ENCODE measurements around the gene METTL21C.

The METTL21C gene

GRCh38 chr13:102642029-102642428 lies 52.8 kb downstream of the METTL21C start:
- no peak for TF ChIP-seq CTCF (conservative IDR thresholded peaks at IDR 0.05; ENCODE audit: low read length)
- no peak for DNase-seq (ENCODE audit: low read depth)
- H3K4me3 ChIP-seq (ENCODE audit: low read length) = no peak overlapping the region

- TF ChIP-seq CTCF (conservative IDR thresholded peaks at IDR 0.05; ENCODE audit: low read length) = no peak
- H3K4me3 ChIP-seq (ENCODE audit: low read length) = no peak overlapping the region
- DNase-seq (ENCODE audit: low read depth) = no peak
Observed at GRCh38 chr13:102638741-102639140, 56.1 kb downstream of the METTL21C start.
